ENCODE results near the gene MICAL3. TPM values are rescaled to one million over a fixed set of nuclear protein-coding genes. Genes with fewer than 3 reads are reported as not detected.

MICAL3 gene
- total RNA-seq, 1 experiment from 2014 or later = 47.1 TPM

DNA sequence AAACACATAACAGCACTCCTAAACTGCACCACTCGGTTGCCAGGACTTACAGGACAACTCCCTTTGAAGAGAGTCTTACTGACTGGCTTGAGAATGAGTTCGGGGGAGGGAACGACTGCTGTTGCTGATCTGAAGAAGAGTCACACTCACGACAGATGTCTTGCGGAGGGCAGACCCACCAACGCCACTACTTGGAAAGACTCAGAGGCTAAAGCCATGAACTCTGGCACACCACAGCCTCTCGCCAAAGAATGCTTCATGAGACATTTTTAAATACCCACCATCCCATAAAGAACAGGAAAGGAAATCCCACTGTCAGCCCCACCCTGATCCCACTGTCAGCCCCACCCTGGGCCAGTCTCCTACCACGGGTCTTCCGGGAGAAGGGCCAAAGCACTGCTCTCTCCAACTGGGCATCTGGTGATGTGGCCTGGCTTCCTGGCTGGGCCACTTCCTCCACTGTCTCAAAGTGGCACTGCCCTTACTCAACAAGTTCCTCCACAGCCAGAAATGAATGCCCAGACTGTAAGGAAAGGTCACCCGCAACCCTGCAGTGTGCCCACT, 73.6 kb downstream of the MICAL3 start:
- DNase-seq (ENCODE audit: low read depth, low spot score) (no peak), ATAC-seq (no peak)
- no TSS peak for BruUV-seq (replicated peaks)
- in situ Hi-C loops (cut with HindIII; ENCODE audit: low pct_unique_long_range_greater_than_20kb, low sequenced_read_pairs) (no loop called here), intact Hi-C loops (cut with micrococcal nuclease; ENCODE audit: unreplicated experiment) (no loop called here)
- Histone ChIP-seq H3K9me3 (ENCODE audit: control insufficient read depth, insufficient read depth, low read depth, low read length) (no peaks in the 10 kb centered on the region), H3K4me1 (ENCODE audit: control insufficient read depth, insufficient read depth, low read length) (peaks cover 4% of the 10 kb centered on the region; the same call in 1 of the 2 replicates), H3K27ac (ENCODE audit: low read length) (no peak overlapping the region), H3K27me3 (ENCODE audit: control insufficient read depth, insufficient read depth, low read length) (no peaks in the 10 kb centered on the region), H3K36me3 (ENCODE audit: control insufficient read depth, insufficient read depth, low read length) (no peaks in the 10 kb centered on the region), H3K4me3 (ENCODE audit: low read depth in 2 of 2, low read length in 2 of 2) (no peak overlapping the region)
- ChIA-PET POLR2A (no interaction called here), CTCF (no interaction called here)
- no peak for TF ChIP-seq SIN3A (IDR thresholded peaks at IDR 0.05; ENCODE audit: borderline replicate concordance, insufficient read depth, low read depth, low read length)
- TF ChIP-seq, protein P1, sequence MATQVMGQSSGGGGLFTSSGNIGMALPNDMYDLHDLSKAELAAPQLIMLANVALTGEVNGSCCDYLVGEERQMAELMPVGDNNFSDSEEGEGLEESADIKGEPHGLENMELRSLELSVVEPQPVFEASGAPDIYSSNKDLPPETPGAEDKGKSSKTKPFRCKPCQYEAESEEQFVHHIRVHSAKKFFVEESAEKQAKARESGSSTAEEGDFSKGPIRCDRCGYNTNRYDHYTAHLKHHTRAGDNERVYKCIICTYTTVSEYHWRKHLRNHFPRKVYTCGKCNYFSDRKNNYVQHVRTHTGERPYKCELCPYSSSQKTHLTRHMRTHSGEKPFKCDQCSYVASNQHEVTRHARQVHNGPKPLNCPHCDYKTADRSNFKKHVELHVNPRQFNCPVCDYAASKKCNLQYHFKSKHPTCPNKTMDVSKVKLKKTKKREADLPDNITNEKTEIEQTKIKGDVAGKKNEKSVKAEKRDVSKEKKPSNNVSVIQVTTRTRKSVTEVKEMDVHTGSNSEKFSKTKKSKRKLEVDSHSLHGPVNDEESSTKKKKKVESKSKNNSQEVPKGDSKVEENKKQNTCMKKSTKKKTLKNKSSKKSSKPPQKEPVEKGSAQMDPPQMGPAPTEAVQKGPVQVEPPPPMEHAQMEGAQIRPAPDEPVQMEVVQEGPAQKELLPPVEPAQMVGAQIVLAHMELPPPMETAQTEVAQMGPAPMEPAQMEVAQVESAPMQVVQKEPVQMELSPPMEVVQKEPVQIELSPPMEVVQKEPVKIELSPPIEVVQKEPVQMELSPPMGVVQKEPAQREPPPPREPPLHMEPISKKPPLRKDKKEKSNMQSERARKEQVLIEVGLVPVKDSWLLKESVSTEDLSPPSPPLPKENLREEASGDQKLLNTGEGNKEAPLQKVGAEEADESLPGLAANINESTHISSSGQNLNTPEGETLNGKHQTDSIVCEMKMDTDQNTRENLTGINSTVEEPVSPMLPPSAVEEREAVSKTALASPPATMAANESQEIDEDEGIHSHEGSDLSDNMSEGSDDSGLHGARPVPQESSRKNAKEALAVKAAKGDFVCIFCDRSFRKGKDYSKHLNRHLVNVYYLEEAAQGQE (IDR thresholded peaks at IDR 0.05; ENCODE audit: insufficient read depth in 1 of 2, low read depth in 2 of 2, low read length in 1 of 2) = no peak
- TF ChIP-seq, protein P2, sequence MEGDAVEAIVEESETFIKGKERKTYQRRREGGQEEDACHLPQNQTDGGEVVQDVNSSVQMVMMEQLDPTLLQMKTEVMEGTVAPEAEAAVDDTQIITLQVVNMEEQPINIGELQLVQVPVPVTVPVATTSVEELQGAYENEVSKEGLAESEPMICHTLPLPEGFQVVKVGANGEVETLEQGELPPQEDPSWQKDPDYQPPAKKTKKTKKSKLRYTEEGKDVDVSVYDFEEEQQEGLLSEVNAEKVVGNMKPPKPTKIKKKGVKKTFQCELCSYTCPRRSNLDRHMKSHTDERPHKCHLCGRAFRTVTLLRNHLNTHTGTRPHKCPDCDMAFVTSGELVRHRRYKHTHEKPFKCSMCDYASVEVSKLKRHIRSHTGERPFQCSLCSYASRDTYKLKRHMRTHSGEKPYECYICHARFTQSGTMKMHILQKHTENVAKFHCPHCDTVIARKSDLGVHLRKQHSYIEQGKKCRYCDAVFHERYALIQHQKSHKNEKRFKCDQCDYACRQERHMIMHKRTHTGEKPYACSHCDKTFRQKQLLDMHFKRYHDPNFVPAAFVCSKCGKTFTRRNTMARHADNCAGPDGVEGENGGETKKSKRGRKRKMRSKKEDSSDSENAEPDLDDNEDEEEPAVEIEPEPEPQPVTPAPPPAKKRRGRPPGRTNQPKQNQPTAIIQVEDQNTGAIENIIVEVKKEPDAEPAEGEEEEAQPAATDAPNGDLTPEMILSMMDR (IDR thresholded peaks at IDR 0.05) = no peak
- TF ChIP-seq TCF7L2 (IDR thresholded peaks at IDR 0.05; ENCODE audit: low read depth, low read length) = no peak
- no peak for TF ChIP-seq POLR2AphosphoS5 (IDR thresholded peaks at IDR 0.05; ENCODE audit: low read depth, low read length)

DNA sequence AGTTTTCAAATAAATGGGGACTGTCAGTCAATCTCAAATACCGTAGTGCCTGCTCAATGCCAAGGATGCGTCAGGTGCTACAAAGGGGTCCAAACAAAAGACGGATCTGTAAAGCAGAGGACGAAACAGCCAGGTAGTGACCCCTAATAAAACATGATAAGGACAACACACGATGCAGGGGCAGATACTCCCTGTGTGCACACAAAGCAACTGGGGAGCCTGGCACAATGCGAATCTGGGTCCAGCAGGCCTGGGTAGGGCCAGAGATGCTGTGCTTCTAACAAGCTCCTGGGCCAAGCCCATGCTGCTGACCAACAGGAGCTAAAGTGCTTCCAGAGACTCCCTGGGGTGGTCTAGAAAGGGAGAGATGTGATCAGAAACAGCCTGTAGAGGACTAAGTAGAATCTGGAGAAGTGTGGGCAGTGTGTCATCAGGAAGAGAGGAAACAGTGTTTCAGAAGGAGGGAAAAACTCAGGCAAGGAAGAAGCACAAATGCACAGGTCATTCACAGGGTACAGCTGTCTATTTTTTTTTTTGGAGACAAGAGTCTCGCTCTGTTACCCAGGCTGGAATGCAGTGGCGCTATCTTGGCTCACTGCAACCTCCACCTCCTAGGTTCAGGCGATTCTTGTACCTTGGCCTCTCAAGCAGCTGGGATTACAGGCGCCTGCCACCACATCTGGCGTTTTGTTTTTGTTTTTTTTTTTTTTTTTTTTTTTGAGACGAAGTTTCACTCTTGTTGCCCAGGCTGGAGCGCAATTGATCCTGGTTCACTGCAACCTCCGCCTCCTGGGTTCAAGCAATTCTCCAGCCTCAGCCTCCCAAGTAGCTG, 74.5 kb downstream of the MICAL3 start:
- H3K4me3 ChIP-seq (ENCODE audit: low read depth in 2 of 2, low read length in 2 of 2) = no peak overlapping the region
- no peaks in the 10 kb centered on the region for H3K9me3 ChIP-seq (ENCODE audit: control insufficient read depth, insufficient read depth, low read depth, low read length)
- in situ Hi-C loops (cut with HindIII; ENCODE audit: low pct_unique_long_range_greater_than_20kb, low sequenced_read_pairs) (no loop called here), intact Hi-C loops (cut with micrococcal nuclease; ENCODE audit: unreplicated experiment) (no loop called here)
- DNase-seq (ENCODE audit: low read depth, low spot score) = no peak
- BruUV-seq (replicated peaks) = no TSS peak
- no peaks in the 10 kb centered on the region for H3K27me3 ChIP-seq (ENCODE audit: control insufficient read depth, insufficient read depth, low read length)
- no peak for TF ChIP-seq SIN3A (IDR thresholded peaks at IDR 0.05; ENCODE audit: borderline replicate concordance, insufficient read depth, low read depth, low read length)
- no peak for TF ChIP-seq TCF7L2 (IDR thresholded peaks at IDR 0.05; ENCODE audit: low read depth, low read length)
- no peak for TF ChIP-seq POLR2AphosphoS5 (IDR thresholded peaks at IDR 0.05; ENCODE audit: low read depth, low read length)
- TF ChIP-seq, protein P1 (IDR thresholded peaks at IDR 0.05; ENCODE audit: insufficient read depth in 1 of 2, low read depth in 2 of 2, low read length in 1 of 2) = no peak
- TF ChIP-seq, protein P2 (IDR thresholded peaks at IDR 0.05) = no peak
- ChIA-PET CTCF (no interaction called here), POLR2A (interaction anchor here (0.7 to 1.0 kb wide), 2 partner anchors 27 to 35 kb away, joined by 3 to 8 read pairs; no protein-coding TSS in a partner anchor)
- ATAC-seq = no peak
- H3K4me1 ChIP-seq (ENCODE audit: control insufficient read depth, insufficient read depth, low read length) = peaks cover 5% of the 10 kb centered on the region; the same call in 1 of the 2 replicates
- H3K36me3 ChIP-seq (ENCODE audit: control insufficient read depth, insufficient read depth, low read length) = no peaks in the 10 kb centered on the region
- no peak overlapping the region for H3K27ac ChIP-seq (ENCODE audit: low read length)

All from Panc1 (cell line).